Suppressor macrophage treated with lipopolysaccharide for 4 hours (primary cell): ENCODE results near the gene WDR76.

Experiments
- DNase-seq: peaks from one replicate; pipeline ENCODE4 v3.0.0-alpha.2; 2020

The WDR76 gene

GRCh38 chr15:43915631-43916325 lies 89.0 kb downstream of the WDR76 start:
- no peak for DNase-seq

DNA sequence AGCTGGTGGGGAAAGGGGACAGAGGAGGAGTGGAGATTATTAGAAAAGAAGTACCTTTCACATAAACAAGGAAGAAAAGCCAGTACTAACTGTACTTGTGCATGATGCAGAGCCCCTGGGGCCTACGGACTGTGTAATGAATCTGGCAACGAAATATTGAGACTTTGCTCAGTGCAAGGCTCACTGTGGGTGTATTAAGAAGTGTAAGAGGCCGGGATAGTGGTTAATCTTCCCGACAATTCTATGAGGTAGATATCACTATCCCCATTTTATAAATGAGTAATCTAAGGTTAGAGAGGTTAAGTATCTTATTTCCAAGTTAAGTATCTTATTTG lies 89.5 kb downstream of the WDR76 start:
- no peak for DNase-seq
